H1 (cell line): ENCODE data around the gene HSF4. TPM values are rescaled to one million over a fixed set of nuclear protein-coding genes. Genes with fewer than 3 reads are reported as not detected.

Experiments used
- CTCF ChIA-PET: fragments of 300-600 bp; sonication (Branson Sonifier 250); formaldehyde crosslinking; loops from one replicate; lab custom pipeline; 2021; ENCODE audit not compliant: partially characterized antibody; lab: Charles Lee
- POLR2A ChIA-PET: fragments of 300-600 bp; sonication (Branson Sonifier 250); formaldehyde crosslinking; loops from one replicate; lab custom pipeline; 2021; ENCODE audit warnings: inconsistent platforms; ENCODE audit not compliant: partially characterized antibody; lab: Charles Lee
- DNase-seq, 2 experiments: peaks; one replicate each; pipeline versions ENCODE4 v3.0.0 to v3.0.0-alpha.2; 2010 to 2022; ENCODE audit warnings: low spot score in 2 of 2, low read depth in 1 of 2, mixed read lengths in 1 of 2
- FAIRE-seq: peaks from 2 replicates; lab custom pipeline; 2011; peaks lifted over from hg19 to GRCh38; lab: Jason Lieb, UNC
- H2AFZ ChIP-seq: 2 replicates; pipeline ENCODE4 v1.8.1; 2012; ENCODE audit warnings: low read length, inconsistent platforms
- H2AK5ac ChIP-seq: 2 replicates; pipeline ENCODE4 v1.6.1; 2013; ENCODE audit warnings: low read depth, low read length
- H2BK120ac ChIP-seq: replicated peaks from 2 replicates; pipeline ENCODE3; 2013; ENCODE audit warnings: low read depth, low read length, inconsistent platforms
- H2BK12ac ChIP-seq: 2 replicates; pipeline ENCODE4 v1.6.1; 2013; ENCODE audit warnings: low read depth, low read length
- H2BK15ac ChIP-seq: 2 replicates; pipeline ENCODE4 v1.6.1; 2013; ENCODE audit warnings: low read length
- H2BK20ac ChIP-seq: 2 replicates; pipeline ENCODE4 v1.6.1; 2013; ENCODE audit warnings: low read length
- H2BK5ac ChIP-seq: 2 replicates; pipeline ENCODE4 v1.6.1; 2013; ENCODE audit warnings: low read depth, low read length
- H3K14ac ChIP-seq: 2 replicates; pipeline ENCODE4 v1.6.1; 2013; ENCODE audit warnings: inconsistent platforms; ENCODE audit not compliant: insufficient read length
- H3K18ac ChIP-seq: 2 replicates; pipeline ENCODE4 v1.6.1; 2013; ENCODE audit warnings: low read length; ENCODE audit errors: extremely low read depth
- H3K23ac ChIP-seq: 2 replicates; pipeline ENCODE4 v1.6.1; 2013; ENCODE audit warnings: inconsistent platforms; ENCODE audit not compliant: insufficient read length
- H3K23me2 ChIP-seq: 2 replicates; pipeline ENCODE4 v1.6.1; 2013; ENCODE audit warnings: low read depth, low read length
- H3K27ac ChIP-seq: 2 replicates; pipeline ENCODE4 v1.6.1; 2011; ENCODE audit warnings: low read depth, low read length, inconsistent platforms
- H3K27me3 ChIP-seq, 4 experiments: replicated peaks in 1 of 4; 1 replicate in 1 of 4; 2 replicates in 3 of 4; pipeline versions ENCODE4 v1.6.1 to v1.8.1; 2011 to 2013; ENCODE audit warnings: low read length in 3 of 4, mild to moderate bottlenecking in 3 of 4, inconsistent platforms in 2 of 4, mixed read lengths in 2 of 4, moderate library complexity in 1 of 4; ENCODE audit not compliant: control insufficient read depth in 3 of 4, insufficient read depth in 3 of 4; ENCODE audit errors: extremely low read depth in 1 of 4
- H3K36me3 ChIP-seq, 4 experiments: 2 replicates each; pipeline versions ENCODE4 v1.6.1 to v1.8.1; 2011 to 2013; ENCODE audit warnings: mild to moderate bottlenecking in 4 of 4, low read length in 3 of 4, moderate library complexity in 2 of 4, control low read depth in 1 of 4, inconsistent platforms in 1 of 4; ENCODE audit not compliant: insufficient read depth in 4 of 4, control insufficient read depth in 2 of 4
- H3K4ac ChIP-seq: replicated peaks from 2 replicates; pipeline ENCODE3; 2013; ENCODE audit warnings: low read length, low read depth, mixed read lengths, inconsistent platforms; ENCODE audit not compliant: insufficient read length
- H3K4me1 ChIP-seq, 4 experiments: replicated peaks in 1 of 4; 1 replicate in 1 of 4; 2 replicates in 3 of 4; pipeline versions ENCODE4 v1.6.1 to v1.8.1; 2011 to 2013; ENCODE audit warnings: low read length in 3 of 4, inconsistent platforms in 2 of 4, mixed read lengths in 1 of 4; ENCODE audit not compliant: insufficient read depth in 4 of 4, control insufficient read depth in 3 of 4
- H3K4me2 ChIP-seq, 2 experiments: 2 replicates each; pipeline versions ENCODE4 v1.6.1 to v1.8.1; 2011 to 2013; ENCODE audit warnings: low read depth in 2 of 2, low read length in 2 of 2, control low read depth in 1 of 2, inconsistent platforms in 1 of 2, mild to moderate bottlenecking in 1 of 2; ENCODE audit not compliant: insufficient read depth in 1 of 2
- H3K4me3 ChIP-seq, 4 experiments: fragments of 200-600, 300-600 bp in 1 of 4; sonication (generic), shearing (Covaris generic), sonication (Bioruptor Twin) in 1 of 4; 2 replicates each; pipeline versions ENCODE4 v1.5.1 to v1.8.1; 2011 to 2016; ENCODE audit warnings: low read length in 4 of 4, low read depth in 3 of 4, control low read depth in 2 of 4, inconsistent platforms in 2 of 4, mild to moderate bottlenecking in 2 of 4, mixed read lengths in 1 of 4, moderate library complexity in 1 of 4; ENCODE audit not compliant: insufficient read depth in 2 of 4; ENCODE audit errors: extremely low read depth in 1 of 4
- H3K56ac ChIP-seq: replicated peaks from 2 replicates; pipeline ENCODE3; 2013; ENCODE audit warnings: low read depth, mild to moderate bottlenecking, mixed read lengths, low read length, inconsistent platforms; ENCODE audit not compliant: insufficient read length
- H3K79me1 ChIP-seq: 2 replicates; pipeline ENCODE4 v1.6.1; 2013; ENCODE audit warnings: low read depth, low read length, control low read depth
- H3K79me2 ChIP-seq, 2 experiments: 2 replicates each; pipeline versions ENCODE4 v1.6.1 to v1.8.1; 2012 to 2013; ENCODE audit warnings: low read length in 2 of 2, mild to moderate bottlenecking in 2 of 2, inconsistent platforms in 1 of 2; ENCODE audit not compliant: insufficient read depth in 2 of 2, control insufficient read depth in 1 of 2
- H3K9ac ChIP-seq, 4 experiments: replicated peaks in 1 of 4; 1 replicate in 1 of 4; 2 replicates in 3 of 4; pipeline versions ENCODE4 v1.6.1 to v1.8.1; 2011 to 2013; ENCODE audit warnings: low read depth in 3 of 4, low read length in 3 of 4, control low read depth in 2 of 4, mild to moderate bottlenecking in 2 of 4, moderate library complexity in 2 of 4, inconsistent platforms in 1 of 4; ENCODE audit errors: extremely low read depth in 1 of 4
- H3K9me3 ChIP-seq, 2 experiments: 2 replicates each; pipeline versions ENCODE4 v1.6.1 to v1.8.1; 2012 to 2013; ENCODE audit warnings: mild to moderate bottlenecking in 2 of 2, moderate library complexity in 2 of 2, control low read depth in 1 of 2, inconsistent platforms in 1 of 2, low read depth in 1 of 2, low read length in 1 of 2, mixed read lengths in 1 of 2; ENCODE audit not compliant: insufficient read depth in 2 of 2
- H4K20me1 ChIP-seq, 2 experiments: replicated peaks in 1 of 2; 2 replicates each; pipeline versions ENCODE3 to v1.8.1; 2011 to 2013; ENCODE audit warnings: inconsistent platforms in 2 of 2, low read length in 2 of 2, mild to moderate bottlenecking in 1 of 2; ENCODE audit not compliant: insufficient read depth in 2 of 2, control insufficient read depth in 1 of 2
- H4K5ac ChIP-seq: 2 replicates; pipeline ENCODE4 v1.6.1; 2013; ENCODE audit warnings: low read length, low read depth, mixed read lengths, inconsistent platforms; ENCODE audit not compliant: insufficient read length
- H4K8ac ChIP-seq: 2 replicates; pipeline ENCODE4 v1.8.0; 2013; ENCODE audit warnings: mild to moderate bottlenecking, moderate library complexity, low read length, inconsistent platforms; ENCODE audit not compliant: insufficient read depth; ENCODE audit errors: extremely low read depth
- H4K91ac ChIP-seq: replicated peaks from 2 replicates; pipeline ENCODE3; 2013; ENCODE audit warnings: low read length, mixed read lengths, inconsistent platforms; ENCODE audit not compliant: insufficient read length
- CEBPB ChIP-seq: IDR thresholded peaks from 2 replicates; pipeline ENCODE4 v1.6.1; 2012; ENCODE audit warnings: low read depth, low read length
- CTCF ChIP-seq, 3 experiments: IDR thresholded peaks; 1 replicate in 2 of 3; 2 replicates in 1 of 3; pipeline versions ENCODE4 v1.5.1 to v1.6.1; 2011; ENCODE audit warnings: low read length in 3 of 3, mild to moderate bottlenecking in 3 of 3, inconsistent platforms in 2 of 3, low read depth in 1 of 3, moderate library complexity in 1 of 3; ENCODE audit not compliant: insufficient read depth in 1 of 3; ENCODE audit errors: control extremely low read depth in 1 of 3
- MAX ChIP-seq: IDR thresholded peaks from 2 replicates; pipeline ENCODE4 v1.6.1; 2012; ENCODE audit warnings: inconsistent platforms
- RBBP5 ChIP-seq: IDR thresholded peaks from 2 replicates; pipeline ENCODE4 v1.7.1; 2012; ENCODE audit warnings: low read depth, mild to moderate bottlenecking, inconsistent platforms, low read length, moderate library complexity, borderline replicate concordance
- SIRT6 ChIP-seq: IDR thresholded peaks from one replicate; pipeline ENCODE4 v1.7.1; 2012; ENCODE audit warnings: low read length, inconsistent platforms
- SUZ12 ChIP-seq: fragments of 200-600 bp; sonication (generic); IDR thresholded peaks from 2 replicates; pipeline ENCODE4 v1.6.1; 2012; ENCODE audit warnings: mild to moderate bottlenecking, inconsistent platforms, low read length, moderate library complexity, mixed read lengths
- WGBS, 2 experiments: shearing (Covaris generic) in 1 of 2; methylation state at CpG; one replicate each; pipeline versions ENCODE4 v1.1.6 to v1.1.7; 2013 to 2015; ENCODE audit warnings: low lambda C conversion rate in 2 of 2, mixed read lengths in 2 of 2, inconsistent platforms in 1 of 2, low coverage in 1 of 2, missing lambda C conversion rate in 1 of 2; ENCODE audit not compliant: insufficient replicate concordance in 2 of 2, insufficient coverage in 1 of 2, insufficient read length in 1 of 2; ENCODE audit errors: extremely low coverage in 1 of 2, missing lambda C conversion rate in 1 of 2; 5-methylcytosine and 5-hydroxymethylcytosine counted together
- polyA plus RNA-seq, 7 experiments: library from polyadenylated mRNA; depleted of rRNA in 3 of 7; stranded (reverse) in 5 of 7; unstranded in 2 of 7; fragments of >200 nt in 5 of 7; fragments of 200-250 nt in 2 of 7; gene quantifications; 1 replicate in 5 of 7; 2 replicates in 1 of 7; 4 replicates in 1 of 7; pipeline versions ENCODE4 v1.2.1 to v1.2.3, GENCODE V29; 2011 to 2013; ENCODE audit warnings: missing spikeins in 2 of 7, mixed read lengths in 2 of 7
- total RNA-seq: library from RNA; stranded (reverse); fragmentation: NEBNext Ultra II Directional; extraction: Animal tissue kit (Norgen Biotek cat#: 25700); gene quantifications from 2 replicates; pipeline ENCODE4 v1.2.1, GENCODE V29; 2021

Gene HSF4
- total and polyA plus RNA-seq, 2 of the 8 experiments (the other 6 are each of a cell fraction or from before 2014, with no cell fraction given), result 0.14 TPM; not detected in 1

GRCh38 chr16:67145746-67146145, 18.8 kb upstream of the HSF4 start:
- FAIRE-seq, result no peak
- H2BK120ac ChIP-seq, result no peak overlapping the region
- peaks cover 0 to 5% (median 4%) of the 10 kb centered on the region in 4 experiments; a peak in 4 of 7 replicates for H3K4me1 ChIP-seq
- H3K18ac ChIP-seq, result no peak overlapping the region
- H4K91ac ChIP-seq, result no peak overlapping the region
- no peak overlapping the region for H2AFZ ChIP-seq
- ChIA-PET CTCF (interaction anchor here (1.4 to 3.1 kb wide), 4 partner anchors 10 to 128 kb away, joined by 3 to 12 read pairs (median 6); no protein-coding TSS in a partner anchor), POLR2A (interaction anchor here (1.0 kb wide), 1 partner anchor 26 kb away, joined by 3 read pairs; no protein-coding TSS in a partner anchor)
- no peak overlapping the region for H3K14ac ChIP-seq
- H3K79me2 ChIP-seq, result no peaks in the 10 kb centered on the region
- peaks cover 13 to 42% (median 33%) of the 10 kb centered on the region in 4 experiments; a peak in 7 of 8 replicates for H3K36me3 ChIP-seq
- no peak for DNase-seq
- H2BK15ac ChIP-seq, result no peak overlapping the region
- H3K4ac ChIP-seq, result no peak overlapping the region
- peaks cover 0 to 6% (median under 1%) of the 10 kb centered on the region in 4 experiments; a peak in 4 of 7 replicates for H3K27me3 ChIP-seq
- no peak for TF ChIP-seq MAX
- TF ChIP-seq SIRT6, result no peak
- TF ChIP-seq RBBP5, result no peak
- no peak for TF ChIP-seq CTCF (IDR thresholded peaks at IDR 0.05; ENCODE audit: control extremely low read depth in 1 of 3, insufficient read depth in 1 of 3, low read depth in 1 of 3, low read length in 3 of 3)
- no peak for TF ChIP-seq CEBPB
- TF ChIP-seq SUZ12, result no peak
- no peak overlapping the region for H2BK5ac ChIP-seq
- peaks cover 10% of the 10 kb centered on the region; the same call in 1 of the 2 replicates for H3K23me2 ChIP-seq
- H4K8ac ChIP-seq, result no peak overlapping the region
- no peak overlapping the region for H2BK12ac ChIP-seq
- H3K27ac ChIP-seq, result no peak overlapping the region
- no peak overlapping the region for H3K56ac ChIP-seq
- H2BK20ac ChIP-seq, result no peak overlapping the region
- H4K20me1 ChIP-seq, result peaks cover 3 to 20% of the 10 kb centered on the region in 2 experiments
- no peak overlapping the region for H2AK5ac ChIP-seq
- H3K4me3 ChIP-seq, result no peak overlapping the region
- no peak overlapping the region for H4K5ac ChIP-seq
- no peaks in the 10 kb centered on the region; a peak in 1 of 4 replicates for H3K9me3 ChIP-seq
- 100% methylated on average over 2 of the region's 2 CpGs; no CpG with 5 or more reads in 1 of the 2 experiments for WGBS, 2 experiments
- no peak overlapping the region for H3K23ac ChIP-seq
- no peak overlapping the region for H3K4me2 ChIP-seq
- H3K9ac ChIP-seq, result no peak overlapping the region
- no peaks in the 10 kb centered on the region for H3K79me1 ChIP-seq
